ENCODE results near the gene SERTM2. TPM values are rescaled to one million over a fixed set of nuclear protein-coding genes. Genes with fewer than 3 reads are reported as not detected.

The SERTM2 gene
- total RNA-seq, 3 donors from 2014 or later (not counting 1 experiment from before 2014, with no cell fraction given) = not detected

- Histone ChIP-seq H3K4me3 (ENCODE audit: low read length) (no peak overlapping the region), H3K4me1 (ENCODE audit: control insufficient read depth, insufficient read depth, low read length) (no peaks in the 10 kb centered on the region), H3K27me3 (ENCODE audit: control insufficient read depth, insufficient read depth, low read length) (no peaks in the 10 kb centered on the region), H3K27ac (ENCODE audit: low read length) (no peak overlapping the region), H3K9me3 (ENCODE audit: control insufficient read depth, insufficient read depth, low read length) (no peaks in the 10 kb centered on the region), H3K36me3 (ENCODE audit: control insufficient read depth, insufficient read depth, low read length) (no peaks in the 10 kb centered on the region)
- Mint-ChIP-seq H3K27me3 (ENCODE audit: low read depth in 2 of 2) (no peaks in the 10 kb centered on the region), H3K4me1 (no peaks in the 10 kb centered on the region), H3K4me3 (no peak overlapping the region), H3K36me3 (no peaks in the 10 kb centered on the region), H3K27ac (no peak overlapping the region), H3K9me3 (peaks cover 0 to 2% of the 10 kb centered on the region in 2 donors)
- no peak for TF ChIP-seq CTCF (IDR thresholded peaks at IDR 0.05)
- WGBS (ENCODE audit: insufficient coverage) = no CpG with 5 or more reads among the region's 1 CpG
- intact Hi-C loops (cut with micrococcal nuclease) = no loop called here
- DNase-seq = no peak
- no peak for ATAC-seq
These were observed 50.4 kb downstream of the SERTM2 start for GRCh38 chrX:111561851-111562250.

GRCh38 chrX:111567542-111568255 lies 56.3 kb downstream of the SERTM2 start:
- Histone ChIP-seq H3K27ac (ENCODE audit: low read length) (no peak overlapping the region), H3K27me3 (ENCODE audit: control insufficient read depth, insufficient read depth, low read length) (no peaks in the 10 kb centered on the region), H3K4me1 (ENCODE audit: control insufficient read depth, insufficient read depth, low read length) (no peaks in the 10 kb centered on the region), H3K9me3 (ENCODE audit: control insufficient read depth, insufficient read depth, low read length) (no peaks in the 10 kb centered on the region), H3K36me3 (ENCODE audit: control insufficient read depth, insufficient read depth, low read length) (no peaks in the 10 kb centered on the region), H3K4me3 (ENCODE audit: low read length) (no peak overlapping the region)
- intact Hi-C loops (cut with micrococcal nuclease) = no loop called here
- no peak for TF ChIP-seq CTCF (IDR thresholded peaks at IDR 0.05)
- Mint-ChIP-seq H3K4me3 (no peak overlapping the region), H3K27me3 (ENCODE audit: low read depth in 2 of 2) (no peaks in the 10 kb centered on the region), H3K36me3 (no peaks in the 10 kb centered on the region), H3K4me1 (no peaks in the 10 kb centered on the region), H3K9me3 (no peaks in the 10 kb centered on the region), H3K27ac (no peak overlapping the region)
- WGBS (ENCODE audit: insufficient coverage) = 35% methylated on average over 6 of the region's 6 CpGs
- ATAC-seq (no peak), DNase-seq (no peak)

GRCh38 chrX:111568354-111568753 lies 56.9 kb downstream of the SERTM2 start:
- Histone ChIP-seq H3K4me3 (ENCODE audit: low read length) (no peak overlapping the region), H3K27me3 (ENCODE audit: control insufficient read depth, insufficient read depth, low read length) (no peaks in the 10 kb centered on the region), H3K9me3 (ENCODE audit: control insufficient read depth, insufficient read depth, low read length) (no peaks in the 10 kb centered on the region), H3K4me1 (ENCODE audit: control insufficient read depth, insufficient read depth, low read length) (no peaks in the 10 kb centered on the region), H3K36me3 (ENCODE audit: control insufficient read depth, insufficient read depth, low read length) (no peaks in the 10 kb centered on the region), H3K27ac (ENCODE audit: low read length) (no peak overlapping the region)
- no peaks in the 10 kb centered on the region for H3K4me1 Mint-ChIP-seq
- DNase-seq = no peak
- H3K27me3 Mint-ChIP-seq (ENCODE audit: low read depth in 2 of 2) = no peaks in the 10 kb centered on the region
- no peak for TF ChIP-seq CTCF (IDR thresholded peaks at IDR 0.05)
- 82% methylated on average over 4 of the region's 4 CpGs for WGBS (ENCODE audit: insufficient coverage)
- H3K9me3 Mint-ChIP-seq = no peaks in the 10 kb centered on the region
- no peak for ATAC-seq
- intact Hi-C loops (cut with micrococcal nuclease) = no loop called here
- no peak overlapping the region for H3K27ac Mint-ChIP-seq
- no peaks in the 10 kb centered on the region for H3K36me3 Mint-ChIP-seq
- H3K4me3 Mint-ChIP-seq = no peak overlapping the region

DNA sequence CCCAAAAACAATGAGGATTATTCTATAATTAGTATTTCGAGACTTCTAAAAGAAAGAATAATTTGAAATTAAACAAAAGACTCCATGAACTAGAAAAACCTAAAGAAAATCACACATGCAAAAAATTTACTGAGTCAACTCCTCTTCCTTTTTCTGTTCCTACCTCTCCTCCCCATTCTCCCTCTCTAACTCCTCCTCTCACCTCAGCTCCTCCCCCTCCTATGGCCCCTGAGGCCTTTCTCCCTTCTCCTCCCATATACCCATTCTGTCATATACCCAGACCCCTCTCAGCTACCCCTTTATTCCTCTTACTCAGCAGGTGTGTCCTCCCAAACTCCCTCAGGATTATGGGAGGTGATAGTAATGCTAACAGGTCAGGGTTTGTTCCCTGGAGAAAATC lies 57.4 kb downstream of the SERTM2 start:
- no CpG with 5 or more reads among the region's 1 CpG for WGBS (ENCODE audit: insufficient coverage)
- no peaks in the 10 kb centered on the region for H3K9me3 Mint-ChIP-seq
- no peak overlapping the region for H3K27ac Mint-ChIP-seq
- intact Hi-C loops (cut with micrococcal nuclease) = no loop called here
- H3K36me3 Mint-ChIP-seq = no peaks in the 10 kb centered on the region
- Histone ChIP-seq H3K4me3 (ENCODE audit: low read length) (no peak overlapping the region), H3K36me3 (ENCODE audit: control insufficient read depth, insufficient read depth, low read length) (no peaks in the 10 kb centered on the region), H3K9me3 (ENCODE audit: control insufficient read depth, insufficient read depth, low read length) (no peaks in the 10 kb centered on the region), H3K27ac (ENCODE audit: low read length) (no peak overlapping the region), H3K27me3 (ENCODE audit: control insufficient read depth, insufficient read depth, low read length) (no peaks in the 10 kb centered on the region), H3K4me1 (ENCODE audit: control insufficient read depth, insufficient read depth, low read length) (no peaks in the 10 kb centered on the region)
- DNase-seq (no peak), ATAC-seq (no peak)
- H3K4me1 Mint-ChIP-seq = no peaks in the 10 kb centered on the region
- H3K27me3 Mint-ChIP-seq (ENCODE audit: low read depth in 2 of 2) = no peaks in the 10 kb centered on the region
- H3K4me3 Mint-ChIP-seq = no peak overlapping the region
- no peak for TF ChIP-seq CTCF (IDR thresholded peaks at IDR 0.05)
